SK-N-MC (cell line): Measurements from ENCODE around the gene PPP1R12B.

ENCODE experiments used
- EZH2 ChIP-seq: fragments of 200-600 bp; sonication (generic); IDR thresholded peaks from one replicate; pipeline ENCODE4 v1.6.1; 2017; ENCODE audit warnings: antibody characterized with exemption
- FOXP2 ChIP-seq: optimal IDR thresholded peaks from 2 replicates; pipeline ENCODE3; 2011; ENCODE audit warnings: mild to moderate bottlenecking, moderate library complexity; ENCODE audit not compliant: insufficient read depth; ENCODE audit errors: extremely low read length, control extremely low read depth
- POLR2AphosphoS5 ChIP-seq: IDR thresholded peaks from 2 replicates; pipeline ENCODE4 v1.6.1; 2012; ENCODE audit warnings: mild to moderate bottlenecking, low read depth, low read length, borderline replicate concordance

- TF ChIP-seq EZH2 (no peak), POLR2AphosphoS5 (no peak), FOXP2 (no peak)
Observed at GRCh38 chr1:202361224-202361623, 12.7 kb downstream of the PPP1R12B start.
